Panc1 (cell line): ENCODE data around the gene NCKAP5.

Experiments used
- POLR2AphosphoS5 ChIP-seq: IDR thresholded peaks from 2 replicates; pipeline ENCODE4 v1.6.1; 2012; ENCODE audit warnings: mild to moderate bottlenecking, low read depth, low read length, moderate library complexity
- SIN3A ChIP-seq: IDR thresholded peaks from 2 replicates; pipeline ENCODE4 v1.6.1; 2012; ENCODE audit warnings: low read depth, mild to moderate bottlenecking, low read length, moderate library complexity, borderline replicate concordance; ENCODE audit not compliant: insufficient read depth
- TCF7L2 ChIP-seq: IDR thresholded peaks from 2 replicates; pipeline ENCODE4 v1.6.1; 2011; ENCODE audit warnings: mild to moderate bottlenecking, low read depth, low read length, inconsistent platforms
- TF ChIP-seq, protein P1 (sequence below): fragments of 450-650 bp; IDR thresholded peaks from 2 replicates; pipeline ENCODE4 v1.5.1; 2017; ENCODE audit warnings: mild to moderate bottlenecking

DNA sequence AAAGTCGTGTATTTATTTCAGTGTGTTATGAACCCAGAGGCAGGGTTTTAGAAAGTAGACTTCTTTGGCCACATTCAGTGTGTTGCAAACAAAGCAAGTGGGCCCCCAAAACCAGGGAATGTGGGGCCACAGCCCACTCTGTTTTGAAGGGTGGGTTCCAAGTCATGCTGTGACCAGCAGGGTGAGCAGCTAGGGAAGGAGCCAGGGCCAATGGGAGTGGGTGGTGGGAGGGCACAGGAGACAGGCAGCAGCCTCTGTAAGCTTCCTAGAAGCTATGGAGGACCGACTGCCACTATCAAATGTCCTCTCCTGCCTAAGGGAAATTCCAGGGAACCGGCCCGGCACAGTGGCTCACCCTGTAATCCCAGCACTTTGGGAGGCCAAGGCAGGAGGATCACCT, 847.9 kb downstream of the NCKAP5 start:
- TF ChIP-seq SIN3A (no peak), POLR2AphosphoS5 (no peak), TCF7L2 (no peak)
- TF ChIP-seq, protein P1, sequence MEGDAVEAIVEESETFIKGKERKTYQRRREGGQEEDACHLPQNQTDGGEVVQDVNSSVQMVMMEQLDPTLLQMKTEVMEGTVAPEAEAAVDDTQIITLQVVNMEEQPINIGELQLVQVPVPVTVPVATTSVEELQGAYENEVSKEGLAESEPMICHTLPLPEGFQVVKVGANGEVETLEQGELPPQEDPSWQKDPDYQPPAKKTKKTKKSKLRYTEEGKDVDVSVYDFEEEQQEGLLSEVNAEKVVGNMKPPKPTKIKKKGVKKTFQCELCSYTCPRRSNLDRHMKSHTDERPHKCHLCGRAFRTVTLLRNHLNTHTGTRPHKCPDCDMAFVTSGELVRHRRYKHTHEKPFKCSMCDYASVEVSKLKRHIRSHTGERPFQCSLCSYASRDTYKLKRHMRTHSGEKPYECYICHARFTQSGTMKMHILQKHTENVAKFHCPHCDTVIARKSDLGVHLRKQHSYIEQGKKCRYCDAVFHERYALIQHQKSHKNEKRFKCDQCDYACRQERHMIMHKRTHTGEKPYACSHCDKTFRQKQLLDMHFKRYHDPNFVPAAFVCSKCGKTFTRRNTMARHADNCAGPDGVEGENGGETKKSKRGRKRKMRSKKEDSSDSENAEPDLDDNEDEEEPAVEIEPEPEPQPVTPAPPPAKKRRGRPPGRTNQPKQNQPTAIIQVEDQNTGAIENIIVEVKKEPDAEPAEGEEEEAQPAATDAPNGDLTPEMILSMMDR, result no peak
